ENCODE measurements around the gene PHACTR3. TPM values are rescaled to one million over a fixed set of nuclear protein-coding genes. Genes with fewer than 3 reads are reported as not detected.

The PHACTR3 gene
- total RNA-seq = 5.2 and 9.4 TPM in 2 replicates

GRCh38 chr20:59603781-59604541 is at the start of gene PHACTR3:
Gene PHACTR3, plus strand, starts transcription at chr20:59604540. Its CDS starts 475 bp downstream, at chr20:59605015.

Small RNA genes lying within 50 kb of the gene (small RNA-seq; reads per million reads assigned to genes)
- gene RNU7-141P = not detected
